Keratinocyte (primary cell): Measurements from ENCODE around the gene UAP1. TPM values are rescaled to one million over a fixed set of nuclear protein-coding genes. Genes with fewer than 3 reads are reported as not detected.
"Not testable (repeated sequence)": the region's sequence is repeated elsewhere in the genome, so short reads cannot be mapped to it uniquely, and the experiment has no call there.

Source experiments
- DNase-seq: peaks from one replicate; pipeline ENCODE4 v3.0.0-alpha.2; 2011; ENCODE audit warnings: low read depth, missing footprints, low spot score
- FAIRE-seq: peaks from 2 replicates; lab custom pipeline; 2011; peaks lifted over from hg19 to GRCh38; lab: Jason Lieb, UNC
- H2AFZ ChIP-seq: 2 replicates; pipeline ENCODE4 v1.6.0; 2012; ENCODE audit warnings: low read length, control low read depth, inconsistent platforms; ENCODE audit not compliant: control insufficient read depth
- H3K27ac ChIP-seq: 2 replicates; pipeline ENCODE4 v1.5.1; 2011; ENCODE audit warnings: low read length; ENCODE audit not compliant: control insufficient read depth, insufficient read depth
- H3K27me3 ChIP-seq: 3 replicates; pipeline ENCODE4 v1.6.0; 2011; ENCODE audit warnings: low read length; ENCODE audit not compliant: control insufficient read depth, insufficient read depth; ENCODE audit errors: extremely low read depth
- H3K36me3 ChIP-seq, 2 experiments: 2 replicates in 1 of 2; 3 replicates in 1 of 2; pipeline ENCODE4 v1.5.1; 2011; ENCODE audit warnings: low read length in 2 of 2, mild to moderate bottlenecking in 1 of 2; ENCODE audit not compliant: control insufficient read depth in 2 of 2, insufficient read depth in 2 of 2; ENCODE audit errors: extremely low read depth in 1 of 2
- H3K4me1 ChIP-seq: 3 replicates; pipeline ENCODE4 v1.5.1; 2011; ENCODE audit warnings: low read length; ENCODE audit not compliant: control insufficient read depth, insufficient read depth; ENCODE audit errors: extremely low read depth
- H3K4me2 ChIP-seq: 3 replicates; pipeline ENCODE4 v1.6.0; 2011; ENCODE audit warnings: low read depth, low read length; ENCODE audit not compliant: control insufficient read depth, insufficient read depth; ENCODE audit errors: extremely low read depth
- H3K4me3 ChIP-seq, 3 experiments: fragments of 200-600 bp in 1 of 3; sonication (generic) in 1 of 3; 2 replicates in 2 of 3; 3 replicates in 1 of 3; pipeline ENCODE4 v1.5.1; 2011 to 2016; ENCODE audit warnings: low read length in 3 of 3, mild to moderate bottlenecking in 3 of 3, control low read depth in 2 of 3, inconsistent platforms in 1 of 3, low read depth in 1 of 3, mixed read lengths in 1 of 3, mixed run types in 1 of 3, moderate library complexity in 1 of 3; ENCODE audit not compliant: control insufficient read depth in 2 of 3, insufficient read depth in 2 of 3; ENCODE audit errors: extremely low read depth in 1 of 3
- H3K79me2 ChIP-seq: 2 replicates; pipeline ENCODE4 v1.6.0; 2012; ENCODE audit warnings: low read length; ENCODE audit not compliant: control insufficient read depth, insufficient read depth
- H3K9ac ChIP-seq: 3 replicates; pipeline ENCODE4 v1.6.0; 2011; ENCODE audit warnings: low read length; ENCODE audit not compliant: control insufficient read depth, insufficient read depth; ENCODE audit errors: extremely low read depth
- H3K9me1 ChIP-seq: 3 replicates; pipeline ENCODE4 v1.6.0; 2011; ENCODE audit warnings: low read length; ENCODE audit not compliant: control insufficient read depth, insufficient read depth; ENCODE audit errors: extremely low read depth
- H3K9me3 ChIP-seq: 2 replicates; pipeline ENCODE4 v1.5.1; 2012; ENCODE audit warnings: low read depth, low read length; ENCODE audit not compliant: control insufficient read depth
- H4K20me1 ChIP-seq: 3 replicates; pipeline ENCODE4 v1.6.0; 2011; ENCODE audit warnings: low read length; ENCODE audit not compliant: control insufficient read depth, insufficient read depth; ENCODE audit errors: extremely low read depth
- EZH2 ChIP-seq: IDR thresholded peaks from one replicate; pipeline ENCODE4 v1.6.1; 2012; ENCODE audit warnings: inconsistent platforms, mild to moderate bottlenecking, low read length, moderate library complexity
- dilution Hi-C: fragments of 300-500 bp; cut with MboI; formaldehyde crosslinking; loops from one replicate; pipeline ENCODE4 v1.7.0; 2020; ENCODE audit warnings: low sequenced_read_pairs; ENCODE audit not compliant: extremely low pct_ligation_motif_present
- polyA plus RNA-seq, 5 experiments: library from polyadenylated mRNA; depleted of rRNA in 3 of 5; stranded (reverse) in 3 of 5; stranded (forward) in 1 of 5; unstranded in 1 of 5; fragments of >200 nt; gene quantifications; 1 replicate in 1 of 5; 2 replicates in 3 of 5; 3 replicates in 1 of 5; pipeline versions ENCODE4 v1.2.1 to v1.2.3, GENCODE V29; 2011 to 2012; ENCODE audit warnings: missing spikeins in 2 of 5, low read depth in 1 of 5, low replicate concordance in 1 of 5
- TF ChIP-seq, protein P1 (sequence below), 3 experiments: IDR thresholded peaks in 1 of 3; conservative IDR thresholded peaks in 1 of 3; optimal IDR thresholded peaks in 1 of 3; 2 replicates in 2 of 3; 3 replicates in 1 of 3; pipeline versions ENCODE3 to v1.5.1; 2011; ENCODE audit warnings: low read length in 3 of 3, mild to moderate bottlenecking in 3 of 3, moderate library complexity in 2 of 3, control low read depth in 1 of 3, inconsistent platforms in 1 of 3; ENCODE audit not compliant: insufficient read depth in 2 of 3; ENCODE audit errors: extremely low read depth in 1 of 3

Gene UAP1
- polyA plus RNA-seq, 1 donor (not counting 4 experiments of a cell fraction or from before 2014, with no cell fraction given) = 150 TPM

- Histone ChIP-seq H3K79me2 (peaks cover 96% of the 10 kb centered on the region), H3K36me3 (peaks cover 19 to 36% of the 10 kb centered on the region in 2 experiments), H3K4me3 (no peak overlapping the region), H3K4me2 (no peak overlapping the region), H3K9me1 (no peaks in the 10 kb centered on the region), H3K9ac (no peak overlapping the region), H3K27me3 (no peaks in the 10 kb centered on the region), H4K20me1 (peaks cover 13% of the 10 kb centered on the region), H2AFZ (no peak overlapping the region), H3K9me3 (no peaks in the 10 kb centered on the region), H3K4me1 (peaks cover 11% of the 10 kb centered on the region), H3K27ac (no peak overlapping the region)
- no peak for TF ChIP-seq EZH2
- TF ChIP-seq, protein P1, sequence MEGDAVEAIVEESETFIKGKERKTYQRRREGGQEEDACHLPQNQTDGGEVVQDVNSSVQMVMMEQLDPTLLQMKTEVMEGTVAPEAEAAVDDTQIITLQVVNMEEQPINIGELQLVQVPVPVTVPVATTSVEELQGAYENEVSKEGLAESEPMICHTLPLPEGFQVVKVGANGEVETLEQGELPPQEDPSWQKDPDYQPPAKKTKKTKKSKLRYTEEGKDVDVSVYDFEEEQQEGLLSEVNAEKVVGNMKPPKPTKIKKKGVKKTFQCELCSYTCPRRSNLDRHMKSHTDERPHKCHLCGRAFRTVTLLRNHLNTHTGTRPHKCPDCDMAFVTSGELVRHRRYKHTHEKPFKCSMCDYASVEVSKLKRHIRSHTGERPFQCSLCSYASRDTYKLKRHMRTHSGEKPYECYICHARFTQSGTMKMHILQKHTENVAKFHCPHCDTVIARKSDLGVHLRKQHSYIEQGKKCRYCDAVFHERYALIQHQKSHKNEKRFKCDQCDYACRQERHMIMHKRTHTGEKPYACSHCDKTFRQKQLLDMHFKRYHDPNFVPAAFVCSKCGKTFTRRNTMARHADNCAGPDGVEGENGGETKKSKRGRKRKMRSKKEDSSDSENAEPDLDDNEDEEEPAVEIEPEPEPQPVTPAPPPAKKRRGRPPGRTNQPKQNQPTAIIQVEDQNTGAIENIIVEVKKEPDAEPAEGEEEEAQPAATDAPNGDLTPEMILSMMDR (optimal IDR thresholded peaks at IDR 0.05 in 1 of 3, IDR thresholded peaks at IDR 0.05 in 1 of 3, conservative IDR thresholded peaks at IDR 0.05 in 1 of 3; ENCODE audit: extremely low read depth in 1 of 3, insufficient read depth in 2 of 3, low read length in 3 of 3) = no peak
- FAIRE-seq (no peak), DNase-seq (no peak)
- dilution Hi-C loops = no loop called here
These were observed 9.2 kb downstream of the UAP1 start for GRCh38 chr1:162570718-162571117.

DNA sequence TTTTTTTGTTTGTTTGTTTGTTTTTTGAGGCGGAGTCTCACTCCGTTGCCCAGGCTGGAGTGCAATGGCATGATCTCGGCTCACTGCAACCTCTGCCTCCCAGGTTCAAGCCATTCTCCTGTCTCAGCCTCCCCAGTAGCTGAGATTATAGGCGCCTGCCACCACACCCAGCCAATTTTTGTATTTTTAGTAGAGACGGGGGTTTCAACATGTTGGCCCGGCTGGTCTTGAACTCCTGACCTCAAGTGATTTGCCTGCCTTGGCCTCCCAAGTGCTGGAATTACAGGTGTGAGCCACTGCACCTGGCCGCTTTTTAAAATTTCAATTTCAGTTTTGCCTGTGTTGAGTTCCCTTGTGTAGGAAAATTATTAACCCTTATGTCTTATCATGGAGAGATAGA lies 9.6 kb downstream of the UAP1 start:
- dilution Hi-C loops, DNase-seq, H3K27me3 ChIP-seq, H3K27ac ChIP-seq, H3K9ac ChIP-seq, H3K4me1 ChIP-seq, H3K9me1 ChIP-seq, H3K4me2 ChIP-seq, FAIRE-seq, H2AFZ ChIP-seq, H3K9me3 ChIP-seq, H3K4me3 ChIP-seq: not testable (repeated sequence)
- Histone ChIP-seq H4K20me1 (peaks cover 15% of the 10 kb centered on the region), H3K79me2 (peaks cover 96% of the 10 kb centered on the region), H3K36me3 (peaks cover 18 to 32% of the 10 kb centered on the region in 2 experiments)

DNA sequence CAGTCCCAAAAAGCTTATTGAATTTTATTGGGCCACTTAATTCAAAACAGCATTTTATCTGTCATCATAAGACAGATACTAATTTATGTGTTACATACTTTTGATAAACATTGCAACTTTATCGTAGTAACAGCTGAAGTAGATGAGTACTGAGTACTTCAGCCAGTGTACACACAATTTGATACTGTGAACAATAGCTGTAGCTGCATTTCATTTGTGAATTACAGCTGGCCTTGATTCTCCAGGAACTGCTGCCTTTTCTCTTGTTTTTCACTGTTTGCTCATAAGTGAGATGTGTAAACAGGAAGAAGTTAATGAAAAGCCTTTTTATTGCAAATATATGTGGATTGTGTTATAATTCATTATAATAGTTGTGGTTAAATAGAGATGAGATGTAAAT lies 10.2 kb downstream of the UAP1 start:
- H4K20me1 ChIP-seq = peaks cover 15% of the 10 kb centered on the region
- dilution Hi-C loops = no loop called here
- TF ChIP-seq, protein P1 (optimal IDR thresholded peaks at IDR 0.05 in 1 of 3, IDR thresholded peaks at IDR 0.05 in 1 of 3, conservative IDR thresholded peaks at IDR 0.05 in 1 of 3; ENCODE audit: extremely low read depth in 1 of 3, insufficient read depth in 2 of 3, low read length in 3 of 3) = no peak
- TF ChIP-seq EZH2 = no peak
- no peak overlapping the region for H3K9ac ChIP-seq
- peaks cover 96% of the 10 kb centered on the region for H3K79me2 ChIP-seq
- H3K27ac ChIP-seq = no peak overlapping the region
- no peak overlapping the region for H3K4me3 ChIP-seq
- peaks cover 4% of the 10 kb centered on the region for H3K4me1 ChIP-seq
- DNase-seq (no peak), FAIRE-seq (no peak)
- peaks cover 17 to 29% of the 10 kb centered on the region in 2 experiments for H3K36me3 ChIP-seq
- no peak overlapping the region for H3K4me2 ChIP-seq
- H3K27me3 ChIP-seq = no peaks in the 10 kb centered on the region
- no peaks in the 10 kb centered on the region for H3K9me1 ChIP-seq
- no peaks in the 10 kb centered on the region for H3K9me3 ChIP-seq
- H2AFZ ChIP-seq = no peak overlapping the region
